ENCODE data around the gene RBP3.

Gene RBP3

GRCh38 chr10:47319784-47320183, 28.4 kb upstream of the RBP3 start:
- no peak for FAIRE-seq

GRCh38 chr10:47320812-47321211, 27.4 kb upstream of the RBP3 start:
- FAIRE-seq, result no peak

- no peak for FAIRE-seq
Observed at GRCh38 chr10:47321521-47322195, 26.5 kb upstream of the RBP3 start.

- no peak for FAIRE-seq
Observed at GRCh38 chr10:47322300-47323061, 25.7 kb upstream of the RBP3 start, which contains the start of gene GDF2. Gene GDF2 (plus strand): TSS chr10:47322454. CDS start chr10:47322669, 215 bp downstream.

GRCh38 chr10:47323087-47323486, 25.1 kb upstream of the RBP3 start:
- no peak for FAIRE-seq

- no peak for FAIRE-seq
Observed at GRCh38 chr10:47323636-47324296, 24.4 kb upstream of the RBP3 start.

GRCh38 chr10:47325303-47326291, 22.6 kb upstream of the RBP3 start:
- no peak for FAIRE-seq

- FAIRE-seq, result no peak
Observed at GRCh38 chr10:47326306-47326926, 21.7 kb upstream of the RBP3 start.

GRCh38 chr10:47326927-47327330, 21.2 kb upstream of the RBP3 start:
- FAIRE-seq, result no peak

- no peak for FAIRE-seq
Observed at GRCh38 chr10:47329855-47330254, 18.3 kb upstream of the RBP3 start.

- no peak for FAIRE-seq
Observed at GRCh38 chr10:47330366-47330765, 17.8 kb upstream of the RBP3 start.

- no peak for FAIRE-seq
Observed at GRCh38 chr10:47330804-47331203, 17.4 kb upstream of the RBP3 start.

- FAIRE-seq, result no peak
Observed at GRCh38 chr10:47331491-47331890, 16.7 kb upstream of the RBP3 start.

GRCh38 chr10:47331954-47332353, 16.2 kb upstream of the RBP3 start:
- no peak for FAIRE-seq

- FAIRE-seq, result no peak
Observed at GRCh38 chr10:47332371-47332770, 15.8 kb upstream of the RBP3 start.

- no peak for FAIRE-seq
Observed at GRCh38 chr10:47332946-47333345, 15.2 kb upstream of the RBP3 start.

- FAIRE-seq, result no peak
Observed at GRCh38 chr10:47333532-47333931, 14.6 kb upstream of the RBP3 start.

GRCh38 chr10:47334466-47335295, 13.5 kb upstream of the RBP3 start:
- FAIRE-seq, result no peak

GRCh38 chr10:47335906-47336305, 12.3 kb upstream of the RBP3 start:
- FAIRE-seq, result no peak

- no peak for FAIRE-seq
Observed at GRCh38 chr10:47336387-47337134, 11.6 kb upstream of the RBP3 start.

All from TTC549 (cell line).